Ovary (tissue), 9 donors: ENCODE measurements around the gene CFAP92. TPM values are rescaled to one million over a fixed set of nuclear protein-coding genes. Genes with fewer than 3 reads are reported as not detected.

Experiments used
- DNase-seq, 5 donors: peaks; one replicate each; pipeline ENCODE4 v3.0.0-alpha.2; 2019 to 2020
- H3K27ac ChIP-seq, 2 donors: fragments of 200-600 bp; one replicate each; pipeline versions ENCODE4 v1.5.1 to v1.8.0; 2019 to 2022
- H3K27me3 ChIP-seq: fragments of 200-600 bp; one replicate; pipeline ENCODE4 v1.8.0; 2022
- H3K36me3 ChIP-seq: fragments of 200-600 bp; sonication (generic); one replicate; pipeline ENCODE4 v1.5.1; 2019
- H3K4me1 ChIP-seq: one replicate; pipeline ENCODE4 v1.8.1; 2013; ENCODE audit warnings: mild to moderate bottlenecking, moderate library complexity; ENCODE audit not compliant: insufficient read depth
- H3K4me3 ChIP-seq: fragments of 200-600 bp; sonication (generic); one replicate; pipeline ENCODE4 v1.5.1; 2017
- H3K9me3 ChIP-seq, 2 donors: fragments of 200-600 bp in 1 of 2; sonication (generic) in 1 of 2; one replicate each; pipeline versions ENCODE4 v1.5.1 to v1.8.1; 2013 to 2019; ENCODE audit warnings: mild to moderate bottlenecking in 1 of 2, moderate library complexity in 1 of 2
- EP300 ChIP-seq: sonication (generic); formaldehyde crosslinking; IDR thresholded peaks from one replicate; pipeline ENCODE4 v1.6.1; 2017; ENCODE audit warnings: antibody characterized with exemption
- POLR2A ChIP-seq: fragments of 450-650 bp; IDR thresholded peaks from one replicate; pipeline ENCODE4 v1.6.1; 2017; ENCODE audit warnings: antibody characterized with exemption, mild to moderate bottlenecking, moderate library complexity
- WGBS, 3 donors: extraction: QIAGEN DNeasy Blood & Tissue Kit in 1 of 3; methylation state at CpG; one replicate each; pipeline versions ENCODE4 v1.1.5 to v1.1.7; 2013 to 2017; 5-methylcytosine and 5-hydroxymethylcytosine counted together
- intact Hi-C, 4 donors: fragments of 100-400 bp; cut with DNase I; formaldehyde crosslinking; loops; one replicate each; pipeline versions ENCODE4 v1.11.0 to v1.15.1; 2022 to 2023
- polyA plus RNA-seq, 2 donors: library from polyadenylated mRNA; stranded (reverse); fragments of 200-250 nt in 1 of 2; fragments of 350-450 nt in 1 of 2; fragmentation: Illumina TruSeq in 1 of 2; extraction: RNeasy Lipid Tissue Mini Kit (QIAGEN cat#74804) in 1 of 2; gene quantifications; one replicate each; pipeline ENCODE4 v1.2.3, GENCODE V29; 2013 to 2014
- total RNA-seq, 7 donors: library from RNA; depleted of rRNA in 2 of 7; stranded (reverse); fragments of >200 nt in 2 of 7; fragmentation: NEBNext Ultra II Directional in 3 of 7; extraction: Animal tissue kit (Norgen Biotek cat#: 25700) in 3 of 7; gene quantifications; one replicate each; pipeline versions ENCODE4 v1.1.0 to v1.2.4, GENCODE V29; 2016 to 2023
- TF ChIP-seq, protein P1 (sequence below), 3 donors: fragments of 450-650 bp in 2 of 3; fragments of 200-600 bp in 1 of 3; IDR thresholded peaks; one replicate each; pipeline versions ENCODE4 v1.5.1 to v1.8.0; 2016 to 2022; ENCODE audit warnings: antibody characterized with exemption in 3 of 3, mild to moderate bottlenecking in 1 of 3
- donor health status: DM: no; HTN: no; CAD: no; lungs with moderate emphysema.
- donor health status: DM: no; HTN: no; CAD: no.
- donor health status: Bipolar disorder and iron deficiency.
- donor health status: DM: yes; HTN: yes; CAD: no.
- donor health status: DM: no; HTN: no; CAD: no.
- donor health status: DM: yes; HTN: yes; CAD: no.

Gene CFAP92
- total and polyA plus RNA-seq, 9 donors: 0.89 to 3.8 (median 1.5) TPM

DNA sequence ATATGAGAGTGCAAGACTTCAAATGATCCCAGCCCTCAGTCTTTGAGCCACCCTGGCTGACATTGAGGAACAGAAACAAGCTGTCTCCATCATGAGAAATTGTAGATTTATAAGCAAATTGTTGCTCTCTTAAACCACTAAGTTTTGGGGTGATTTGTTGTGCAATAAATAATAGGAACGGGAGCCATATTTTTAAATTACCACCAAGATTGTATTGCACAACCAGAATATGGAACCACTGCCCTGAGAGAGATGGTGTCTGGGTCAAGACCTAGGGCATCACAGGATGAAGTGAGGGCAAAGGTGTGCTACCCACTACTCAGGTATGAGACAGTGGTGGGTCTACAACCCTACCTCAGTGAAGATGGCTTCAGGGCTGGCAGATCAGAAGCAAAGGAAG, 2.3 kb upstream of the CFAP92 start:
- Histone ChIP-seq H3K27ac (no peak overlapping the region), H3K9me3 (no peaks in the 10 kb centered on the region), H3K4me1 (peaks cover 12% of the 10 kb centered on the region), H3K4me3 (no peak overlapping the region), H3K36me3 (no peaks in the 10 kb centered on the region), H3K27me3 (no peaks in the 10 kb centered on the region)
- TF ChIP-seq POLR2A (no peak), EP300 (no peak)
- TF ChIP-seq, protein P1, sequence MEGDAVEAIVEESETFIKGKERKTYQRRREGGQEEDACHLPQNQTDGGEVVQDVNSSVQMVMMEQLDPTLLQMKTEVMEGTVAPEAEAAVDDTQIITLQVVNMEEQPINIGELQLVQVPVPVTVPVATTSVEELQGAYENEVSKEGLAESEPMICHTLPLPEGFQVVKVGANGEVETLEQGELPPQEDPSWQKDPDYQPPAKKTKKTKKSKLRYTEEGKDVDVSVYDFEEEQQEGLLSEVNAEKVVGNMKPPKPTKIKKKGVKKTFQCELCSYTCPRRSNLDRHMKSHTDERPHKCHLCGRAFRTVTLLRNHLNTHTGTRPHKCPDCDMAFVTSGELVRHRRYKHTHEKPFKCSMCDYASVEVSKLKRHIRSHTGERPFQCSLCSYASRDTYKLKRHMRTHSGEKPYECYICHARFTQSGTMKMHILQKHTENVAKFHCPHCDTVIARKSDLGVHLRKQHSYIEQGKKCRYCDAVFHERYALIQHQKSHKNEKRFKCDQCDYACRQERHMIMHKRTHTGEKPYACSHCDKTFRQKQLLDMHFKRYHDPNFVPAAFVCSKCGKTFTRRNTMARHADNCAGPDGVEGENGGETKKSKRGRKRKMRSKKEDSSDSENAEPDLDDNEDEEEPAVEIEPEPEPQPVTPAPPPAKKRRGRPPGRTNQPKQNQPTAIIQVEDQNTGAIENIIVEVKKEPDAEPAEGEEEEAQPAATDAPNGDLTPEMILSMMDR (IDR thresholded peaks at IDR 0.05): no peak
- DNase-seq: no peak
- WGBS, 3 donors: 72 to 92% (median 90%) methylated on average over 1 of the region's 1 CpG
- intact Hi-C loops: loop anchor here in 1 of 4 donors (10.0 kb wide), 1 partner anchor 249 kb away; the partner anchor contains the start of gene COPG1

DNA sequence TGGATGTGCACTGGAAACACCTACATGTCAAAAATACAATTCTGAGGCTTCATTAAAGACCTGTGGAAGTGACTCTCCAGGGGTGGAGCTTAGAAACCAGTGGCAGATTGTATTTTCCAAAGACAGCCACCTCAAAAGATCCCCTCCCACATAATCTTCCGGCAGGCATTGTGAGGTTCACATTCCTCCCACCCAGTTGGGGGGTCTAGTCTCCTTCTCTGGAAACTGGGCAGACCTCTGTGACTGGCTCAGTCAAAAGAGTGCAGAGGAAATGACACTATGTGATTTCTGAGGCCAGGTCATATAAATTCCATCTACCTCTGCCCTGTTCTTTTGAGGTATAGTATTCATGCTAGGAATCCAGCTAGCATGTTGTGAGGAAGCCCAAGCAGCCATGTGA, 1.9 kb upstream of the CFAP92 start:
- Histone ChIP-seq H3K27ac (no peak overlapping the region), H3K27me3 (no peaks in the 10 kb centered on the region), H3K4me1 (peaks cover 9% of the 10 kb centered on the region), H3K36me3 (no peaks in the 10 kb centered on the region), H3K9me3 (no peaks in the 10 kb centered on the region), H3K4me3 (no peak overlapping the region)
- TF ChIP-seq POLR2A: no peak
- no peak for TF ChIP-seq EP300
- TF ChIP-seq, protein P1 (IDR thresholded peaks at IDR 0.05): no peak
- intact Hi-C loops: loop anchor here in 1 of 4 donors (10.0 kb wide), 1 partner anchor 249 kb away; the partner anchor contains the start of gene COPG1
- WGBS, 3 donors: 95 to 100% (median 97%) methylated on average over 1 of the region's 1 CpG
- no peak for DNase-seq

DNA sequence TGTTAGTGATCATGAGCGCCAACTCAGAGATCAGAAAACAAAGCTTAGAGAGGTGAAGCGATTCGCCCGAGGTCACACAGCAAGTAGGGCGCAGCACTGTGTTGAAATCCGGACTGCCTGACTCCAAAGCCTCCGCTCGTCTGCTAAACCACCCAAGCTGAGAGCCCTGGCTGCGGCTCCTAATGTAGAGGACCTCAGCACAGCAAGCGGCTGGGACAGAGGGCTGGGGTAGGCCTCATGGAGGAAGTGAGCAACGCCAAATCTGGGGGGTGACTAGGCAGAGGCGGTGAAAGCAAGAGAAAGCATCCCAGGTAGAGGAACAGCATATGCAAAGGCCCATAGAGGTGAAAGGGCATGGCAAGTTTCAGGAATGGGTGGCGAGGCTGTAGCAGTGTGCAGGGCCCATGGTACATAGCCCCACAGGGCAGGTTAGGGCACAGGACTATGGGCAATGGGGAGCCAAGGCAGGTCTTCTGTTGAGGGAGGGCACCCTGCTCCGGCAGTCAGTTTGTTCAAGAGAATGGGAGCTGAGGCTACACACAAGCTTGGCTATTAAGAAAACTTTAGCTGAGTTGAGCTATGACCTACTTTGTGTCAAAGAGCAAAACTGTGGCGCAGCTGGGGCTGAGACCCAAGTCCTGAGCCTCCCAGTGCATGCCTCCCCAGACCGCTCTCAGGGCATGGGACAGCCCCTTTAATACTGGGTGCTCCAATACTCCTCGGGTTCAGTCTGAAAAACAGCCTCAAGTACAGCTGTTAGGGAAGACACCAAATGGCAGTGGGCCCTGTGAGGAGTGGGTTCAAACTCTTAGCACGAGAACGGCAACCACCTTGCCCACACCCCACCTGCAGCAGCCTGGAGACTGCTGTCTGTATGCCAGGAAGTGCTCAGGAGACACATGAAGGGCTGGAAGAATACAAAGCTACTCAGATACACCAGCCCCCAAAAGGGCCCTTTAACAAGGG, 988 bp upstream of the CFAP92 start:
- TF ChIP-seq, protein P1 (IDR thresholded peaks at IDR 0.05): no peak
- no peak for TF ChIP-seq POLR2A
- TF ChIP-seq EP300: no peak
- peak in 1 of 5 donors; percentile 24 for DNase-seq

DNA sequence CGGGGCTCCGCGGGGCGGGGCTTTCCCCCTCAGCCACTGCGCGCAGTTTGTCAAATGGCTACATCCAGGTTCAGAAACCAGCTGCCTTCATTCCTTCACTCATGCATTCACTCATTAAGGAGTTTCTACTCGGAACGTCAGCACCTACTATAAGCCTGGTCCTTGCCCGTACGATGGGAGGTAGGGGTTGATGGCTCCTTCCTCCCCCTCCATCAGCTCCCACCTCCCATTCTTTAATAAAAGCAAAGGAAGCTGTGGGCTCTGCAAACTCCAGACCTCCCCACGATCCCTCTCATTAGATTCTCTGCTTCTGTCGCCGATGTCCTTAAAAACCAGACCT, 267 bp upstream of the CFAP92 start:
- peaks cover 7% of the 10 kb centered on the region for H3K4me1 ChIP-seq
- H3K27me3 ChIP-seq: no peaks in the 10 kb centered on the region
- H3K4me3 ChIP-seq: peak overlapping the region; percentile 43
- WGBS, 3 donors: 2% methylated on average over 13 of the region's 13 CpGs
- no peaks in the 10 kb centered on the region for H3K36me3 ChIP-seq
- DNase-seq: no peak
- intact Hi-C loops: loop anchor here in 1 of 4 donors (10.0 kb wide), 1 partner anchor 251 kb away; the partner anchor contains the start of gene COPG1
- no peak overlapping the region for H3K27ac ChIP-seq
- TF ChIP-seq, protein P1 (IDR thresholded peaks at IDR 0.05): no peak
- TF ChIP-seq EP300 (no peak), POLR2A (no peak)
- H3K9me3 ChIP-seq: no peaks in the 10 kb centered on the region

More for the DNA sequence above, 988 bp upstream of the CFAP92 start:
- WGBS, 3 donors: 74 to 82% (median 77%) methylated on average over 19 of the region's 19 CpGs
- Histone ChIP-seq H3K27me3 (no peaks in the 10 kb centered on the region), H3K4me1 (peaks cover 7% of the 10 kb centered on the region), H3K36me3 (no peaks in the 10 kb centered on the region), H3K4me3 (no peak overlapping the region), H3K9me3 (no peaks in the 10 kb centered on the region), H3K27ac (no peak overlapping the region)
- intact Hi-C loops: loop anchor here in 1 of 4 donors (10.0 kb wide), 1 partner anchor 250 kb away; the partner anchor contains the start of gene COPG1
